ENCODE data around the gene IL17RA.

- TF ChIP-seq CTCF (IDR thresholded peaks at IDR 0.05): no peak
- TF ChIP-seq POLR2A (IDR thresholded peaks at IDR 0.05): no peak
- TF ChIP-seq POLR2AphosphoS5 (IDR thresholded peaks at IDR 0.05): no peak
Measured at GRCh38 chr22:17109976-17110375, 25.2 kb downstream of the IL17RA start.

Data from prostate gland (tissue), 2 donors.